ENCODE data around the gene CRYBA2. TPM values are rescaled to one million over a fixed set of nuclear protein-coding genes. Genes with fewer than 3 reads are reported as not detected.

Gene CRYBA2
- total RNA-seq, 1 donor from 2014 or later = not detected

Small RNA genes lying within 50 kb of the gene (microRNA-seq; reads per million reads assigned to microRNA genes)
- gene MIR375 = 6.9 reads per million, percentile 18 among the genes with 10 or more reads in this experiment

Other genes starting within 250 kb of the CRYBA2 start
- gene CYP27A1, start 211.3 kb downstream of the CRYBA2 start, total RNA-seq = 12.5 TPM
- not detected for gene PRKAG3, start 161.6 kb downstream of the CRYBA2 start, total RNA-seq
- 2.1 TPM for gene WNT6, start 133.6 kb downstream of the CRYBA2 start, total RNA-seq
- gene WNT10A, start 112.6 kb downstream of the CRYBA2 start, total RNA-seq = not detected
- not detected for gene CDK5R2, start 33.8 kb downstream of the CRYBA2 start, total RNA-seq
- gene FEV, start 8.2 kb downstream of the CRYBA2 start, total RNA-seq = not detected
- not detected for gene CFAP65, start 48.1 kb upstream of the CRYBA2 start, total RNA-seq
- gene IHH, start 67.5 kb upstream of the CRYBA2 start, total RNA-seq = not detected
- 9.7 TPM for gene NHEJ1, start 167.4 kb upstream of the CRYBA2 start, total RNA-seq
- gene SLC23A3, start 176.6 kb upstream of the CRYBA2 start, total RNA-seq = 0.87 TPM
- gene CNPPD1, start 183.5 kb upstream of the CRYBA2 start, total RNA-seq = 72.7 TPM
- gene RETREG2, start 184.9 kb upstream of the CRYBA2 start, total RNA-seq = 37.4 TPM
- gene ZFAND2B, start 213.4 kb upstream of the CRYBA2 start, total RNA-seq = 24.3 TPM
- gene ABCB6, start 225.5 kb upstream of the CRYBA2 start, total RNA-seq = 31.4 TPM
- gene ATG9A, start 236.2 kb upstream of the CRYBA2 start, total RNA-seq = 79.4 TPM
- gene ANKZF1, start 236.4 kb upstream of the CRYBA2 start, total RNA-seq = 26.6 TPM

All from Right ventricle myocardium inferior (tissue), 1 donor.